Prostate gland (tissue), 2 donors: ENCODE results near the gene METTL27. TPM values are rescaled to one million over a fixed set of nuclear protein-coding genes. Genes with fewer than 3 reads are reported as not detected.

Experiments
- DNase-seq: peaks from one replicate; pipeline ENCODE4 v3.0.0-alpha.2; 2019; ENCODE audit warnings: low spot score
- H3K27ac ChIP-seq, 2 donors: fragments of 200-600 bp; sonication (generic); 2 replicates each; pipeline ENCODE4 v1.5.1; 2017 to 2019
- H3K27me3 ChIP-seq: fragments of 200-600 bp; sonication (generic); replicated peaks from 2 replicates; pipeline ENCODE4 v1.5.1; 2019; ENCODE audit not compliant: insufficient read depth
- H3K36me3 ChIP-seq, 2 donors: fragments of 200-600 bp; sonication (generic); 1 replicate in 1 of 2; 2 replicates in 1 of 2; pipeline versions ENCODE4 v1.5.1 to v1.8.1; 2017 to 2019
- H3K4me1 ChIP-seq: fragments of 200-600 bp; sonication (generic); replicated peaks from 2 replicates; pipeline ENCODE4 v1.5.1; 2019
- H3K4me3 ChIP-seq, 2 donors: fragments of 200-600 bp; sonication (generic); 2 replicates each; pipeline ENCODE4 v1.5.1; 2017 to 2019
- H3K9me3 ChIP-seq: fragments of 200-600 bp; sonication (generic); 2 replicates; pipeline ENCODE4 v1.5.1; 2017
- POLR2A ChIP-seq: fragments of 450-650 bp; IDR thresholded peaks from one replicate; pipeline ENCODE4 v1.6.1; 2016; ENCODE audit warnings: antibody characterized with exemption, mild to moderate bottlenecking
- POLR2AphosphoS5 ChIP-seq: sonication (generic); formaldehyde crosslinking; IDR thresholded peaks from one replicate; pipeline ENCODE4 v1.6.1; 2017; ENCODE audit warnings: antibody characterized with exemption
- WGBS: methylation state at CpG from one replicate; pipeline ENCODE4 v1.1.5; 2018; 5-methylcytosine and 5-hydroxymethylcytosine counted together
- intact Hi-C: fragments of 100-400 bp; cut with DNase I; formaldehyde crosslinking; loops from one replicate; pipeline ENCODE4 v1.14.2; 2022
- total RNA-seq, 2 donors: library from RNA; depleted of rRNA; stranded (reverse); fragments of >200 nt; gene quantifications; one replicate each; pipeline ENCODE4 v1.1.0, GENCODE V29; 2016
- TF ChIP-seq, protein P1 (sequence below), 4 experiments: fragments of 200-600 bp in 2 of 4; fragments of 450-650 bp in 2 of 4; sonication (generic) in 2 of 4; IDR thresholded peaks; 1 replicate in 3 of 4; 2 replicates in 1 of 4; pipeline ENCODE4 v1.5.1; 2016 to 2019; ENCODE audit warnings: antibody characterized with exemption in 4 of 4, mild to moderate bottlenecking in 2 of 4, moderate library complexity in 2 of 4

METTL27 gene
- total RNA-seq, 2 donors from 2014 or later: 5.9 to 19.8 TPM

DNA sequence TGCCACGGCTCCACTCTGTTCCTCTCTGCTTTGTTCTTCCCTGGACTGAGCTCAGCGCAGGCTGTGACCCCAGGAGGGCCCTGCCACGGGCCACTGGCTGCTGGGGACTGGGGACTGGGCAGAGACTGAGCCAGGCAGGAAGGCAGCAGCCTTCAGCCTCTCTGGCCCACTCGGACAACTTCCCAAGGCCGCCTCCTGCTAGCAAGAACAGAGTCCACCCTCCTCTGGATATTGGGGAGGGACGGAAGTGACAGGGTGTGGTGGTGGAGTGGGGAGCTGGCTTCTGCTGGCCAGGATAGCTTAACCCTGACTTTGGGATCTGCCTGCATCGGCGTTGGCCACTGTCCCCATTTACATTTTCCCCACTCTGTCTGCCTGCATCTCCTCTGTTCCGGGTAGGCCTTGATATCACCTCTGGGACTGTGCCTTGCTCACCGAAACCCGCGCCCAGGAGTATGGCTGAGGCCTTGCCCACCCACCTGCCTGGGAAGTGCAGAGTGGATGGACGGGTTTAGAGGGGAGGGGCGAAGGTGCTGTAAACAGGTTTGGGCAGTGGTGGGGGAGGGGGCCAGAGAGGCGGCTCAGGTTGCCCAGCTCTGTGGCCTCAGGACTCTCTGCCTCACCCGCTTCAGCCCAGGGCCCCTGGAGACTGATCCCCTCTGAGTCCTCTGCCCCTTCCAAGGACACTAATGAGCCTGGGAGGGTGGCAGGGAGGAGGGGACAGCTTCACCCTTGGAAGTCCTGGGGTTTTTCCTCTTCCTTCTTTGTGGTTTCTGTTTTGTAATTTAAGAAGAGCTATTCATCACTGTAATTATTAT is 10.3 kb downstream of the METTL27 start:
- Histone ChIP-seq H3K36me3 (no peaks in the 10 kb centered on the region), H3K4me1 (peaks cover 29% of the 10 kb centered on the region), H3K27ac (peak overlapping the region; percentile 90 to 95), H3K9me3 (no peaks in the 10 kb centered on the region), H3K27me3 (no peaks in the 10 kb centered on the region), H3K4me3 (peak overlapping the region; percentile 49 to 61)
- TF ChIP-seq POLR2A (peak; percentile 75), POLR2AphosphoS5 (peak; percentile 88)
- TF ChIP-seq, protein P1, sequence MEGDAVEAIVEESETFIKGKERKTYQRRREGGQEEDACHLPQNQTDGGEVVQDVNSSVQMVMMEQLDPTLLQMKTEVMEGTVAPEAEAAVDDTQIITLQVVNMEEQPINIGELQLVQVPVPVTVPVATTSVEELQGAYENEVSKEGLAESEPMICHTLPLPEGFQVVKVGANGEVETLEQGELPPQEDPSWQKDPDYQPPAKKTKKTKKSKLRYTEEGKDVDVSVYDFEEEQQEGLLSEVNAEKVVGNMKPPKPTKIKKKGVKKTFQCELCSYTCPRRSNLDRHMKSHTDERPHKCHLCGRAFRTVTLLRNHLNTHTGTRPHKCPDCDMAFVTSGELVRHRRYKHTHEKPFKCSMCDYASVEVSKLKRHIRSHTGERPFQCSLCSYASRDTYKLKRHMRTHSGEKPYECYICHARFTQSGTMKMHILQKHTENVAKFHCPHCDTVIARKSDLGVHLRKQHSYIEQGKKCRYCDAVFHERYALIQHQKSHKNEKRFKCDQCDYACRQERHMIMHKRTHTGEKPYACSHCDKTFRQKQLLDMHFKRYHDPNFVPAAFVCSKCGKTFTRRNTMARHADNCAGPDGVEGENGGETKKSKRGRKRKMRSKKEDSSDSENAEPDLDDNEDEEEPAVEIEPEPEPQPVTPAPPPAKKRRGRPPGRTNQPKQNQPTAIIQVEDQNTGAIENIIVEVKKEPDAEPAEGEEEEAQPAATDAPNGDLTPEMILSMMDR (IDR thresholded peaks at IDR 0.05): no peak
- DNase-seq: peak; percentile 93
- intact Hi-C loops: no loop called here
- 36% methylated on average over 16 of the region's 16 CpGs for WGBS

DNA sequence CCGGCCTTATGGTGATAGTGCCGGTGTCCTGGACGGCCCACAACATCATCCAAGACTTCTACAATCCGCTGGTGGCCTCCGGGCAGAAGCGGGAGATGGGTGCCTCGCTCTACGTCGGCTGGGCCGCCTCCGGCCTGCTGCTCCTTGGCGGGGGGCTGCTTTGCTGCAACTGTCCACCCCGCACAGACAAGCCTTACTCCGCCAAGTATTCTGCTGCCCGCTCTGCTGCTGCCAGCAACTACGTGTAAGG is 10.8 kb downstream of the METTL27 start:
- Histone ChIP-seq H3K9me3 (no peaks in the 10 kb centered on the region), H3K27ac (peak overlapping the region; percentile 90 to 95), H3K4me3 (peak overlapping the region; percentile 49 to 61), H3K4me1 (peaks cover 32% of the 10 kb centered on the region), H3K36me3 (no peaks in the 10 kb centered on the region), H3K27me3 (no peaks in the 10 kb centered on the region)
- WGBS: 52% methylated on average over 16 of the region's 16 CpGs
- no peak for DNase-seq
- TF ChIP-seq POLR2A: no peak
- TF ChIP-seq POLR2AphosphoS5: no peak
- TF ChIP-seq, protein P1 (IDR thresholded peaks at IDR 0.05): no peak
- intact Hi-C loops: no loop called here

DNA sequence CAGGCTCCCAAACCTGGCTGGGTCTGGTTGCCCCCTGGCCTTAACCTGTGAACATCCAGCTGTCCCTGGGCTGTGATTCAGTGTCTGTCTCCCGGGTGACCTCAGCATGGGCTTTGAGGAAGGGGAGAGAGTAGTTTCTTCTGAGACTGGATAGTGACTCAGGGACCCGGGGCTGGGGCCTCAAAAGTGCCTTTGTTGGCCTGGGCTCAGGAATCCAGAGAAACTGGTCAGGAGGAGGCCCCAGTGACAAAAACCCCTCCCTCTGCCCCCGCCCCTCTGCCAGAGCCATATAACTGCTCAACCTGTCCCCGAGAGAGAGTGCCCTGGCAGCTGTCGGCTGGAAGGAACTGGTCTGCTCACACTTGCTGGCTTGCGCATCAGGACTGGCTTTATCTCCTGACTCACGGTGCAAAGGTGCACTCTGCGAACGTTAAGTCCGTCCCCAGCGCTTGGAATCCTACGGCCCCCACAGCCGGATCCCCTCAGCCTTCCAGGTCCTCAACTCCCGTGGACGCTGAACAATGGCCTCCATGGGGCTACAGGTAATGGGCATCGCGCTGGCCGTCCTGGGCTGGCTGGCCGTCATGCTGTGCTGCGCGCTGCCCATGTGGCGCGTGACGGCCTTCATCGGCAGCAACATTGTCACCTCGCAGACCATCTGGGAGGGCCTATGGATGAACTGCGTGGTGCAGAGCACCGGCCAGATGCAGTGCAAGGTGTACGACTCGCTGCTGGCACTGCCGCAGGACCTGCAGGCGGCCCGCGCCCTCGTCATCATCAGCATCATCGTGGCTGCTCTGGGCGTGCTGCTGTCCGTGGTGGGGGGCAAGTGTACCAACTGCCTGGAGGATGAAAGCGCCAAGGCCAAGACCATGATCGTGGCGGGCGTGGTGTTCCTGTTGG is 11.4 kb downstream of the METTL27 start, which contains the start of gene CLDN4:
TSS of gene CLDN4 (plus strand) at position 316 of the 903 bp plus-strand sequence. CDS start at position 522, 206 bp downstream.
- WGBS: 40% methylated on average over 42 of the region's 42 CpGs
- peak within 1 kb of the TSS; percentile 90 to 95 for H3K27ac ChIP-seq
- no peaks in the 10 kb centered on the region for H3K36me3 ChIP-seq
- H3K4me3 ChIP-seq: peak within 1 kb of the TSS; percentile 49 to 61
- H3K9me3 ChIP-seq: no peaks in the 10 kb centered on the region
- no peaks in the 10 kb centered on the region for H3K27me3 ChIP-seq
- TF ChIP-seq POLR2A: peak; percentile 92
- peak; percentile 93 for TF ChIP-seq POLR2AphosphoS5
- TF ChIP-seq, protein P1 (IDR thresholded peaks at IDR 0.05): no peak
- peaks cover 32% of the 10 kb centered on the region for H3K4me1 ChIP-seq
- intact Hi-C loops: no loop called here
- peak; percentile 97 for DNase-seq

DNA sequence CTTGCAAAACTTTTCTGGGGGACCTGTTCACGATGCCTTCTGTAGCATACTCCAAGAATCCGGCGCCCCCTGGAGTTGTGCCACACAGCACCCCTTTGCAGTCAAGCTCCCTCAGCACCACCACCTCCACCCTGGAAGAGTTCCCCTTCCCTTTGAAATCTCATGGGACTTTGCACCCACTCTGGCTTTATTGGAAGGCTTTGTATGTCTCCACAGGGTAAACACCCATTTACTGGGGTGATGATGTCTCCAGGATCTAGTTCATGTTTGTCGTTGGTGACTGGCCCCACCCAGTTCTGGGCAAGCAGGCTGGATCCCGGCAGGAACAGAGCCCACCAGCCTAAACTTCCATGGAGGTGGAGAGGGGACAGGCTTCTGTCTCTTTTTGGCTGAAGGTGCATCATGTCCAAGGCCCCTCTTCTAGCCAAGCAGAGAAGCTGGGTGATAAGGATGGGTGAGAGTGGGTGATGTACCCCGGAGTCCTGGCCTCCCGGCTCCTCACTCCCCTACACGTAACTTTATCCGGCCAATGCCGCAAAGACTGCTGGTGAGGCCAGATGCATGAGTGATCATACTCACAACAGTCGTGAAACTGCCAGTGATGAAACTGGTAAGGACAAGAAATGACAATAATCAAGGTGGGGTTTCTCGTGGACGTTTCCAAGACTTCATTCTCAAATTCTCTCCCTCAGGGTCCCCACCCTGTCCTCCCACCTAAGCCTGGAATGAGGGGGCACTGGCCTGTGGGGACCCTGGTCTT is 12.2 kb downstream of the METTL27 start:
- intact Hi-C loops: no loop called here
- Histone ChIP-seq H3K27me3 (no peaks in the 10 kb centered on the region), H3K27ac (peak overlapping the region; percentile 90 to 95), H3K4me3 (peak overlapping the region in 1 of 2 donors; percentile 61), H3K36me3 (no peaks in the 10 kb centered on the region), H3K4me1 (peaks cover 32% of the 10 kb centered on the region), H3K9me3 (no peaks in the 10 kb centered on the region)
- WGBS: 49% methylated on average over 13 of the region's 13 CpGs
- peak; percentile 44 for DNase-seq
- TF ChIP-seq POLR2AphosphoS5: peak; percentile 35
- no peak for TF ChIP-seq POLR2A

DNA sequence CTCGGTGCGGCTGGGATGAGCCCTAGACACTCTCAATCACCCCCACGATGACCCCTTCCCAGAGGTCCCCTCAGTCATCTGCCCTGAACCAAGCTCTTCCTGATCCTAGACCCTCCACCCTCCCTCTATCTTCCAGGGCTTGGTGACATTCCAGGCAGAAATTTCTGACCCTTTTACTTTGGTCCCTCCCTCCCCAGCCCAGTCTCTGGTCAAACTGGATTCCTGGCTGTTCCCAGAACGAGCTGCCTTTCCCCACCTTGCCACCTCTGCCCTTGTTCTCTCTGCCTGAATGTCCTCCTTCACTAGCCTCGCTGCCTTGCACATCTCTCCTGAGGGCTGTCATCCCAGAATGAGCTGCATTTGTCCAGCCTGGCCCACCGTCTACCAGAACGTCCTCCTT is 12.8 kb downstream of the METTL27 start:
- no peaks in the 10 kb centered on the region for H3K27me3 ChIP-seq
- H3K4me1 ChIP-seq: peaks cover 32% of the 10 kb centered on the region
- DNase-seq: no peak
- 45% methylated on average over 7 of the region's 7 CpGs for WGBS
- no peaks in the 10 kb centered on the region for H3K9me3 ChIP-seq
- H3K27ac ChIP-seq: peak overlapping the region; percentile 90 to 95
- H3K4me3 ChIP-seq: no peak overlapping the region
- TF ChIP-seq POLR2A: no peak
- TF ChIP-seq, protein P1 (IDR thresholded peaks at IDR 0.05): no peak
- no peak for TF ChIP-seq POLR2AphosphoS5
- intact Hi-C loops: no loop called here
- H3K36me3 ChIP-seq: no peaks in the 10 kb centered on the region
